ENCODE data around the gene POU3F1.

GRCh38 chr1:38014724-38015424, 31.7 kb downstream of the POU3F1 start:
- TF ChIP-seq CTCF (IDR thresholded peaks at IDR 0.05; ENCODE audit: low read depth, low read length) (no peak), EZH2phosphoT487 (IDR thresholded peaks at IDR 0.05; ENCODE audit: low read depth) (no peak)

All from OCI-LY3 (cell line).